ENCODE results near the gene WASF1. TPM values are rescaled to one million over a fixed set of nuclear protein-coding genes. Genes with fewer than 3 reads are reported as not detected.

WASF1 gene
- polyA plus RNA-seq, 4 donors: 0.89 to 4.7 (median 2.8) TPM

Other genes starting within 250 kb of the WASF1 start
- gene GPR6, start 201.4 kb downstream of the WASF1 start, polyA plus RNA-seq: under 1 TPM in 1 of 4 donors, not detected in 3; 0.04 TPM
- 10 to 100 TPM in 3 of 4 donors, 1 to 10 TPM in 1; 8.9 to 19.1 (median 13.2) TPM for gene CDC40, start 757 bp upstream of the WASF1 start, polyA plus RNA-seq
- gene METTL24, start 178.7 kb upstream of the WASF1 start, polyA plus RNA-seq: 1 to 10 TPM in 1 of 4 donors, under 1 TPM in 1, not detected in 2; 0.66 to 1.1 TPM
- gene DDO, start 235.9 kb upstream of the WASF1 start, polyA plus RNA-seq: 1 to 10 TPM; 4.4 to 8.5 (median 6.8) TPM

All from small intestine (tissue), 4 donors.